H9 (cell line): Measurements from ENCODE around the gene MAPK8. TPM values are rescaled to one million over a fixed set of nuclear protein-coding genes. Genes with fewer than 3 reads are reported as not detected.

Experiments used
- DNase-seq: peaks from one replicate; pipeline ENCODE4 v3.0.0-alpha.2; 2017
- H2AFZ ChIP-seq: one replicate; pipeline ENCODE4 v1.6.1; 2013; ENCODE audit warnings: mild to moderate bottlenecking, low read length, control low read depth, moderate library complexity
- H2AK5ac ChIP-seq: 2 replicates; pipeline ENCODE4 v1.6.1; 2013; ENCODE audit warnings: low read length, control low read depth, mixed read lengths; ENCODE audit not compliant: insufficient read length
- H2BK120ac ChIP-seq: one replicate; pipeline ENCODE4 v1.6.1; 2013; ENCODE audit warnings: low read depth, mild to moderate bottlenecking, low read length, control low read depth, inconsistent platforms; ENCODE audit not compliant: poor library complexity, severe bottlenecking
- H2BK12ac ChIP-seq: 2 replicates; pipeline ENCODE4 v1.6.1; 2013; ENCODE audit warnings: low read length, control low read depth, mixed read lengths, low read depth; ENCODE audit not compliant: insufficient read length
- H2BK15ac ChIP-seq: 2 replicates; pipeline ENCODE4 v1.6.1; 2013; ENCODE audit warnings: low read depth, low read length, control low read depth
- H2BK20ac ChIP-seq: one replicate; pipeline ENCODE4 v1.6.1; 2013; ENCODE audit warnings: low read depth, mild to moderate bottlenecking, low read length, control low read depth, inconsistent platforms; ENCODE audit not compliant: poor library complexity, severe bottlenecking
- H2BK5ac ChIP-seq: 2 replicates; pipeline ENCODE4 v1.6.1; 2013; ENCODE audit warnings: low read length, control low read depth, mixed read lengths; ENCODE audit not compliant: insufficient read length
- H3K14ac ChIP-seq: 2 replicates; pipeline ENCODE4 v1.6.1; 2013; ENCODE audit warnings: low read length, control low read depth; ENCODE audit not compliant: insufficient read depth
- H3K18ac ChIP-seq: 2 replicates; pipeline ENCODE4 v1.6.1; 2013; ENCODE audit warnings: low read depth, mild to moderate bottlenecking, mixed read lengths, low read length, control low read depth; ENCODE audit not compliant: insufficient read length
- H3K23ac ChIP-seq: 2 replicates; pipeline ENCODE4 v1.6.1; 2013; ENCODE audit warnings: low read length, control low read depth, mixed read lengths, low read depth; ENCODE audit not compliant: insufficient read length
- H3K23me2 ChIP-seq: 2 replicates; pipeline ENCODE4 v1.6.1; 2013; ENCODE audit warnings: low read depth, mild to moderate bottlenecking, mixed read lengths, low read length, control low read depth; ENCODE audit not compliant: insufficient read length, poor library complexity, severe bottlenecking
- H3K27ac ChIP-seq: 2 replicates; pipeline ENCODE4 v1.5.1; 2013; ENCODE audit warnings: low read length, control low read depth, mixed read lengths, low read depth; ENCODE audit not compliant: insufficient read length
- H3K27me3 ChIP-seq: 2 replicates; pipeline ENCODE4 v1.6.1; 2013; ENCODE audit warnings: low read length, control low read depth, inconsistent platforms; ENCODE audit not compliant: insufficient read depth
- H3K4ac ChIP-seq: 2 replicates; pipeline ENCODE4 v1.6.1; 2013; ENCODE audit warnings: low read depth, mild to moderate bottlenecking, control low read depth, inconsistent platforms, low read length, moderate library complexity
- H3K4me1 ChIP-seq: 2 replicates; pipeline ENCODE4 v1.6.1; 2013; ENCODE audit warnings: low read length, control low read depth, inconsistent platforms; ENCODE audit not compliant: insufficient read depth
- H3K4me2 ChIP-seq: 2 replicates; pipeline ENCODE4 v1.6.1; 2013; ENCODE audit warnings: low read length, control low read depth, mixed read lengths; ENCODE audit not compliant: insufficient read length, insufficient read depth
- H3K56ac ChIP-seq: 2 replicates; pipeline ENCODE4 v1.6.1; 2013; ENCODE audit warnings: low read depth, mild to moderate bottlenecking, mixed read lengths, low read length, control low read depth; ENCODE audit not compliant: insufficient read length
- H3K79me1 ChIP-seq: 2 replicates; pipeline ENCODE4 v1.6.1; 2013; ENCODE audit warnings: low read depth, mild to moderate bottlenecking, moderate library complexity, low read length, control low read depth, inconsistent platforms; ENCODE audit not compliant: insufficient read depth, poor library complexity, severe bottlenecking
- H3K79me2 ChIP-seq: 2 replicates; pipeline ENCODE4 v1.6.1; 2013; ENCODE audit warnings: low read length, control low read depth, inconsistent platforms; ENCODE audit not compliant: insufficient read depth
- H3K9ac ChIP-seq: 2 replicates; pipeline ENCODE4 v1.6.1; 2013; ENCODE audit warnings: low read length, control low read depth, mixed read lengths; ENCODE audit not compliant: insufficient read length; ENCODE audit errors: extremely low read depth
- H3K9me3 ChIP-seq: one replicate; pipeline ENCODE4 v1.6.1; 2013; ENCODE audit warnings: low read depth, low read length, inconsistent platforms; ENCODE audit not compliant: control insufficient read depth
- H3T11ph ChIP-seq: one replicate; pipeline ENCODE4 v1.6.1; 2013; ENCODE audit warnings: mild to moderate bottlenecking, low read length, control low read depth, inconsistent platforms
- H4K20me1 ChIP-seq: one replicate; pipeline ENCODE4 v1.6.1; 2013; ENCODE audit not compliant: control insufficient read depth, insufficient read length, insufficient read depth
- H4K5ac ChIP-seq: 2 replicates; pipeline ENCODE4 v1.6.1; 2013; ENCODE audit warnings: low read depth, mild to moderate bottlenecking, mixed read lengths, low read length, control low read depth; ENCODE audit not compliant: insufficient read length
- H4K8ac ChIP-seq: replicated peaks from 2 replicates; pipeline ENCODE4 v1.6.1; 2013; ENCODE audit warnings: low read length, control low read depth, mixed read lengths, low read depth; ENCODE audit not compliant: insufficient read length
- H4K91ac ChIP-seq: 2 replicates; pipeline ENCODE4 v1.6.1; 2013; ENCODE audit warnings: low read depth, mild to moderate bottlenecking, moderate library complexity, mixed read lengths, low read length, control low read depth; ENCODE audit not compliant: insufficient read length
- H3K27ac Mint-ChIP-seq, 3 experiments: 2 replicates in 2 of 3; 3 replicates in 1 of 3; pipeline ENCODE4 v1.8.0; 2020 to 2021; ENCODE audit warnings: mixed read lengths in 3 of 3, mild to moderate bottlenecking in 1 of 3, moderate library complexity in 1 of 3
- H3K27me3 Mint-ChIP-seq: 2 replicates; pipeline ENCODE4 v1.8.0; 2021; ENCODE audit warnings: low read depth, mild to moderate bottlenecking, moderate library complexity, mixed read lengths
- H3K36me3 Mint-ChIP-seq, 3 experiments: 2 replicates in 2 of 3; 3 replicates in 1 of 3; pipeline ENCODE4 v1.8.0; 2020 to 2021; ENCODE audit warnings: low read depth in 3 of 3, mixed read lengths in 3 of 3; ENCODE audit not compliant: insufficient read depth in 1 of 3
- H3K4me1 Mint-ChIP-seq, 2 experiments: 2 replicates each; pipeline ENCODE4 v1.8.0; 2020; ENCODE audit warnings: mixed read lengths in 2 of 2
- H3K4me3 Mint-ChIP-seq, 2 experiments: 2 replicates in 1 of 2; 3 replicates in 1 of 2; pipeline ENCODE4 v1.8.0; 2020 to 2021; ENCODE audit warnings: mild to moderate bottlenecking in 2 of 2, mixed read lengths in 2 of 2, moderate library complexity in 1 of 2
- H3K9me3 Mint-ChIP-seq, 2 experiments: 2 replicates in 1 of 2; 3 replicates in 1 of 2; pipeline ENCODE4 v1.8.0; 2020; ENCODE audit warnings: mild to moderate bottlenecking in 2 of 2, mixed read lengths in 2 of 2, moderate library complexity in 1 of 2
- WGBS: extraction: QIAGEN DNeasy Blood & Tissue Kit; methylation state at CpG from one replicate; pipeline ENCODE4 v1.1.7; 2013; ENCODE audit warnings: missing lambda C conversion rate, low lambda C conversion rate, mixed read lengths; ENCODE audit not compliant: insufficient read length; ENCODE audit errors: extremely low coverage; 5-methylcytosine and 5-hydroxymethylcytosine counted together
- total RNA-seq: library from RNA; stranded (reverse); gene quantifications from 2 replicates; pipeline ENCODE4 v1.2.1, GENCODE V29; 2021
- TF ChIP-seq, protein P1 (sequence below): fragments of 200-600 bp; sonication (generic); conservative IDR thresholded peaks from 3 replicates; pipeline ENCODE4 v1.8.0; 2021; ENCODE audit warnings: antibody characterized with exemption, mild to moderate bottlenecking

The MAPK8 gene
- total RNA-seq, 1 experiment from 2014 or later: 52.0 TPM

- Histone ChIP-seq H3K27ac (no peak overlapping the region), H4K5ac (no peak overlapping the region), H2BK5ac (no peak overlapping the region), H3K4me1 (no peaks in the 10 kb centered on the region), H2BK20ac (no peak overlapping the region), H4K8ac (no peak overlapping the region), H3K9ac (no peak overlapping the region), H3K14ac (no peak overlapping the region), H3T11ph (no peak overlapping the region), H3K23me2 (no peaks in the 10 kb centered on the region), H2AFZ (no peak overlapping the region), H2BK15ac (no peak overlapping the region), H2BK12ac (no peak overlapping the region), H3K9me3 (no peaks in the 10 kb centered on the region), H3K23ac (no peak overlapping the region), H3K79me2 (no peaks in the 10 kb centered on the region), H3K4ac (no peak overlapping the region), H3K18ac (no peak overlapping the region), H3K4me2 (no peak overlapping the region), H4K20me1 (no peaks in the 10 kb centered on the region), H3K79me1 (no peaks in the 10 kb centered on the region), H3K56ac (no peak overlapping the region), H4K91ac (no peak overlapping the region), H2BK120ac (no peak overlapping the region), H2AK5ac (no peak overlapping the region), H3K27me3 (no peaks in the 10 kb centered on the region)
- Mint-ChIP-seq H3K4me3 (no peak overlapping the region), H3K36me3 (no peaks in the 10 kb centered on the region; a peak in 1 of 7 replicates), H3K9me3 (no peaks in the 10 kb centered on the region), H3K27ac (no peak overlapping the region), H3K27me3 (no peaks in the 10 kb centered on the region), H3K4me1 (peaks cover 17 to 26% of the 10 kb centered on the region in 2 experiments)
- no peak for DNase-seq
- TF ChIP-seq, protein P1, sequence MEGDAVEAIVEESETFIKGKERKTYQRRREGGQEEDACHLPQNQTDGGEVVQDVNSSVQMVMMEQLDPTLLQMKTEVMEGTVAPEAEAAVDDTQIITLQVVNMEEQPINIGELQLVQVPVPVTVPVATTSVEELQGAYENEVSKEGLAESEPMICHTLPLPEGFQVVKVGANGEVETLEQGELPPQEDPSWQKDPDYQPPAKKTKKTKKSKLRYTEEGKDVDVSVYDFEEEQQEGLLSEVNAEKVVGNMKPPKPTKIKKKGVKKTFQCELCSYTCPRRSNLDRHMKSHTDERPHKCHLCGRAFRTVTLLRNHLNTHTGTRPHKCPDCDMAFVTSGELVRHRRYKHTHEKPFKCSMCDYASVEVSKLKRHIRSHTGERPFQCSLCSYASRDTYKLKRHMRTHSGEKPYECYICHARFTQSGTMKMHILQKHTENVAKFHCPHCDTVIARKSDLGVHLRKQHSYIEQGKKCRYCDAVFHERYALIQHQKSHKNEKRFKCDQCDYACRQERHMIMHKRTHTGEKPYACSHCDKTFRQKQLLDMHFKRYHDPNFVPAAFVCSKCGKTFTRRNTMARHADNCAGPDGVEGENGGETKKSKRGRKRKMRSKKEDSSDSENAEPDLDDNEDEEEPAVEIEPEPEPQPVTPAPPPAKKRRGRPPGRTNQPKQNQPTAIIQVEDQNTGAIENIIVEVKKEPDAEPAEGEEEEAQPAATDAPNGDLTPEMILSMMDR: no peak
- no CpG with 5 or more reads among the region's 2 CpGs for WGBS
Measured at GRCh38 chr10:48460182-48460581, 153.7 kb downstream of the MAPK8 start.
